GM10266 (cell line): Measurements from ENCODE around the gene PTCH2.
"Not testable (repeated sequence)": the region's sequence is repeated elsewhere in the genome, so short reads cannot be mapped to it uniquely, and the experiment has no call there.

ENCODE experiments used
- DNase-seq: peaks from one replicate; pipeline ENCODE4 v3.0.0; 2012; ENCODE audit errors: extremely low spot score
- CTCF ChIP-seq: IDR thresholded peaks from 2 replicates; pipeline ENCODE4 v1.5.1; 2012; ENCODE audit warnings: mild to moderate bottlenecking, low read depth; ENCODE audit not compliant: control insufficient read depth, insufficient read depth; ENCODE audit errors: missing control alignments

PTCH2 gene

DNA sequence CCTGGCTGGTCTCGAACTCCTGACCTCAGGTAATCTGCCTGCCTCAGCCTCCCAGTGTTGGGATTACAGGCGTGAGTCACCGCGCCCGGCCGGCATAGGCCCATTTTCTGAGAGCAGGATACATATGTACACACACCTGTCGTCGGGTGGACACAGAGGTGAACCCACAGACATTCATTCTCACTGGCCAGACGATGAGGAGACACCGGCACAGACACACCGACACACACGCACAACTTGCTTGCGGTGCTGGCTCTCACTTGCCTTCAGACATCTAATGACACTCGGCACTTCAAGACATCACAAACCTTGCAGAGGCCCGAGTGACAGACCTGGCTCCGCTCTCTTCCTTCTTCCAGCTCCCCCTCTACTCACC lies 579 bp downstream of the PTCH2 start:
- TF ChIP-seq CTCF, result no peak
- DNase-seq, result no peak

GRCh38 chr1:44839576-44839975 lies 3.5 kb downstream of the PTCH2 start:
- DNase-seq, result no peak
- no peak for TF ChIP-seq CTCF

DNA sequence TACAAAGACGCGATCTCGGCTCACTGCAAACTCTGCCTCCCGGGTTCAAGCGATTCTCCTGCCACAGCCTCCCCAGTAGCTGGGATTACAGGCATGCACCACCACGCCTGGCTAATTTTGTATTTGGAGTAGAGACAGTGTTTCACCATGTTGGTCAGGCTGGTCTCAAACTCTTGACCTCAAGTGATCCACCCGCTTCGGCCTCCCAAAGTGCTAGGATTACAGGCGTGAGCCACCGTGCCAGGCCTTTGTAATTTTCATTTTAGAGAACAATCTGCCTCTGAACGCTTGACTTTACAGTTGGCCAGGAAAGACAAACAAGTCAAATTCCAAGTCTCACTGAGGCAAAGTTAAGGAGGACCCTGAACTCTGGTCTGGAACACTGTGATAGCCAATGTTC lies 4.8 kb downstream of the PTCH2 start:
- not testable (repeated sequence) for DNase-seq

DNA sequence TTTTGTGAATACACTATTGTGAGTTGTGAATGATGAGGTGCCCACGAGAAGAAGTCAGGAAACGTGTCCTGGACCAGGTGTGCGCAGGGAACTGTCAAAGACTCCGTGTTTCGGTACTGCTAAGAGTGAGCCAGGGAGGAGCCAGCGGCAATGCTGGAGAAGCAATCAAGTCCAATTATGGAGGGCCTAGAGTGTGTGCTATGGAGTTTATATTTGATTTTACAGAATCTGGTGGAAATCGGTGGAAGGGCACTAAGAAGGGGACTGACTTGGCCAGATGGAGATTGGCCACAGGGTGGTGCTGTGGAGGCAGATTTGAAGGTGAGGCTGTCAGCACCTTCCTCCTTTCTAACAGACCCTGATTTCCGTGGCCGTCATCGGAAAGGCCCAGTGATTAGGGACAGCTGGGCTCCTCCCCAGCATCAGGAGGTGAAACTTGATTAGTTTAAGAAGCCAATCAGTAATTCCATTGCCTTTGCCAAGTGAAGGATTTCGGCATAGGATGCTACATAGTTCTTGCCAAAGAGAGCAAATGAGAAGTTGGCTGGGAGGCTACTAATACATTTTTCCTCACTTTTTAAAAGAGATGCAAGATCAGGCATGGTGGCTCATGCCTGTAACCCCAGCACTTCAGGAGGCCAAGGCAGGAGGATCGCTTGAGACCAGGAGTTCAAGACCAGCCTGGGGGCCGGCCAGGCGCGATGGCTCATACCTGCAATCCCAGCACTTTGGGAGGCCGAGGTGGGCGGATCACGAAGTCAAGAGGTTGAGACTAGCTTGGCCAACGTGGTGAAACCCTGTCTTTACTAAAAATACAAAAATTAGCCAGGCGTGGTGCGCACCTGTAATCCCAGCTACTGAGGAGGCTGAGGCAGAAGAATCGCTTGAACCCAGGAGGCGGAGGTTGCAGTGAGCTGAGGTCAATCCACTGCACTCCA lies 7.0 kb downstream of the PTCH2 start:
- peak; percentile 80 for TF ChIP-seq CTCF
- peak; percentile 87 for DNase-seq

GRCh38 chr1:44834328-44834727 lies 8.7 kb downstream of the PTCH2 start:
- DNase-seq, result no peak
- TF ChIP-seq CTCF, result no peak

DNA sequence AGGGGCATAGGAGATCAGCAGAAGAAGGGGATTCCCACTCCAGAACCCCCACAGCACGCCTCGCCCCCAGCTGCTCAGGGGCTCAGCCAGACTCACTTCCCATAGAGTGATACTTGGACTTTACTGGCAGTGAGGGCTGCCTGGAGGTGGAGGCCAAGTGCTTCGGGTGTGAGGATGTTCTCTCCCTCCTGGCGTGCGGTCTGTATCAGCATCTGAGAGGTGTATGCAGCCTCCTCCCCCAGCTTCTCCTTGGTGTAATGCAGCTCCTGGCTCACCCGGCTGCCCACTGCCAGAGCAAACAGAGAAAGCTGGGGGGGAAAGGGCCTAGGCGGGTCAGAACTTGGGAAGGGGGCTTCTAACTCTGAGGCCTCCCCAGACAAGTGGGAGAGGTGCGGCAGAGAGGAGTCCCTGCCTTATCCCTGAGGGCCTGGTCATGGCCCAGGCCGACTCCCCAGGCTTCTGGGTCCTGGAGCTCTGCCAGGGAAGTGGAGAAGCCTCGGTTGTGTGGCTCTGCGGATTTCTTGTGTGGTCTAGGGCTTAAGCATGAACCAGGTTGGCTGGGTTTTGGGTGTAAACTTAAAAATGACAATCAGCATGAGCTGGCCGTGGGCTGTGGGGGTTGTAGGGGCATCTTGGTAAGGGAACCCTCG lies 10.9 kb downstream of the PTCH2 start:
- no peak for TF ChIP-seq CTCF
- DNase-seq, result no peak

GRCh38 chr1:44831516-44831915 lies 11.5 kb downstream of the PTCH2 start:
- DNase-seq, result no peak
- no peak for TF ChIP-seq CTCF

DNA sequence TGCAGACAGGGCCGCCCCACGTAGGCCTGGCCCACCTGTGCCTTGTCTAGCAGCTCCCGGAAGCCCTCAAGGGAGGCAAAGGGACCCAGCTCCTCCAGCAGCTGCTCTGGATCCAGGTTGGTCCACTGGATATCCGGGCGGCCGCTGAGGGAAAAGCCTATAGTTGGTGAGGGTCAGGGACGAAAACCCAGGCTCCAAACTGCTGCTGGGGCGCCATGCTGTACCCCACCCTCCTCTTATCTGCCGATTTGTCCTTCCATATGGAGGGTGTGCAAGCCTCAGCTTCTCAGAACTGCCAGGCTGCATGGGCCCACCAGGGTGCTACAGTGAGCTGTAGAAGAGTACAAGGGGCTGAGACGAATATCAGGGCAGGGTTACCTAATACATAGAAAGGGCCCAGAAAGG lies 12.2 kb downstream of the PTCH2 start:
- DNase-seq, result no peak
- peak; percentile 6 for TF ChIP-seq CTCF
